Kidney (tissue), 14 donors: ENCODE measurements around the gene SLC36A1. TPM values are rescaled to one million over a fixed set of nuclear protein-coding genes. Genes with fewer than 3 reads are reported as not detected.

ENCODE experiments used
- DNase-seq, 5 donors: peaks; one replicate each; pipeline ENCODE4 v3.0.0-alpha.2; 2013 to 2020
- FAIRE-seq: peaks from 2 replicates; lab custom pipeline; 2012; peaks lifted over from hg19 to GRCh38; lab: Jason Lieb, UNC
- H3K27ac ChIP-seq, 2 donors: one replicate each; pipeline ENCODE4 v1.7.0; 2013; ENCODE audit warnings: low read depth in 2 of 2, low read length in 2 of 2, inconsistent platforms in 1 of 2
- H3K27me3 ChIP-seq: one replicate; pipeline ENCODE4 v1.7.1; 2013; ENCODE audit warnings: low read length, inconsistent platforms; ENCODE audit not compliant: control insufficient read depth, insufficient read depth
- H3K36me3 ChIP-seq, 3 donors: one replicate each; pipeline versions ENCODE4 v1.7.0 to v1.7.1; 2013; ENCODE audit warnings: low read length in 3 of 3, control low read depth in 1 of 3, inconsistent platforms in 1 of 3; ENCODE audit not compliant: insufficient read depth in 3 of 3, control insufficient read depth in 2 of 3
- H3K4me1 ChIP-seq, 3 donors: one replicate each; pipeline versions ENCODE4 v1.7.0 to v1.7.1; 2013; ENCODE audit warnings: low read length in 3 of 3, inconsistent platforms in 1 of 3, low read depth in 1 of 3; ENCODE audit not compliant: control insufficient read depth in 2 of 3, insufficient read depth in 2 of 3
- H3K4me3 ChIP-seq, 3 donors: one replicate each; pipeline versions ENCODE4 v1.7.0 to v1.8.1; 2013; ENCODE audit warnings: low read length in 3 of 3, control low read depth in 1 of 3, inconsistent platforms in 1 of 3
- H3K9ac ChIP-seq, 3 donors: one replicate each; pipeline versions ENCODE4 v1.7.0 to v1.7.1; 2013; ENCODE audit warnings: low read length in 3 of 3, control low read depth in 1 of 3, inconsistent platforms in 1 of 3
- H3K9me3 ChIP-seq, 3 donors: one replicate each; pipeline versions ENCODE4 v1.7.0 to v1.7.1; 2013; ENCODE audit warnings: low read length in 3 of 3, control low read depth in 1 of 3, inconsistent platforms in 1 of 3; ENCODE audit not compliant: control insufficient read depth in 2 of 3, insufficient read depth in 1 of 3
- intact Hi-C: fragments of 100-400 bp; cut with DNase I; formaldehyde crosslinking; loops from one replicate; pipeline ENCODE4 v1.11.1; 2022
- polyA plus RNA-seq: library from polyadenylated mRNA; stranded (reverse); fragments of 350-450 nt; fragmentation: Illumina TruSeq; extraction: RNeasy Lipid Tissue Mini Kit (QIAGEN cat#74804); gene quantifications from one replicate; pipeline ENCODE4 v1.2.3, GENCODE V29; 2014; ENCODE audit warnings: low read depth, low replicate concordance; ENCODE audit not compliant: insufficient read depth
- total RNA-seq: library from RNA; stranded (reverse); fragmentation: NEBNext Ultra II Directional; extraction: Animal tissue kit (Norgen Biotek cat#: 25700); gene quantifications from one replicate; pipeline ENCODE4 v1.2.1, GENCODE V29; 2021
- TF ChIP-seq, protein P1 (sequence below): IDR thresholded peaks from 3 replicates; pipeline ENCODE4 v1.5.1; 2012; ENCODE audit warnings: mild to moderate bottlenecking, moderate library complexity, borderline replicate concordance; ENCODE audit not compliant: insufficient read depth; ENCODE audit errors: extremely low read depth
- donor health status: control.
- donor health status: control.
- donor health status: control.
- donor health status: control.
- donor health status: control.
- donor health status: DM: yes; HTN: yes; CAD: no.
- donor health status: Normal renal cell carcinoma (clear cell type).

SLC36A1 gene
- total and polyA plus RNA-seq, 2 donors from 2014 or later: 4.1 to 11.0 TPM

DNA sequence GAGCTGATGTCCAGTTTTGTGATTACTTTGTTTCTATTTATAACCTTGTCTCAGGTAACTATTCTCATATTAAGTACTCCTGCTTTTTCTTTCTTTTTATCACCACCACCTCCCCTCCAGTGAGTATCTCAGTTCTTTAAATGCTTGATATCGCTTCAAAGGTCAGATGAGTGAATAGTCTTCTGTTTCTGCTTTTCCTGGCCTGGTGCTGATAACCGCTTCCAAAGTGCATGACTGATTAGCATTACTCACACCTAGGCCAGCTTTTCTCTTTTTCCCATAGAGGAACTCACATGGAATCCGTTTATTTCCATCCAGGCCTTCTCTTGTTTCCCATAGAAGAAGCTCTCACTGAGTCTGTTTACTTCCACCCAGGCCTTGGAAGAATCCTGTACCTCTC is 3.2 kb downstream of the SLC36A1 start:
- no peak overlapping the region for H3K4me3 ChIP-seq
- no peaks in the 10 kb centered on the region for H3K9me3 ChIP-seq
- intact Hi-C loops: no loop called here
- H3K27me3 ChIP-seq: no peaks in the 10 kb centered on the region
- no peak overlapping the region for H3K9ac ChIP-seq
- no peaks in the 10 kb centered on the region for H3K36me3 ChIP-seq
- FAIRE-seq (no peak), DNase-seq (no peak)
- H3K27ac ChIP-seq: no peak overlapping the region
- TF ChIP-seq, protein P1, sequence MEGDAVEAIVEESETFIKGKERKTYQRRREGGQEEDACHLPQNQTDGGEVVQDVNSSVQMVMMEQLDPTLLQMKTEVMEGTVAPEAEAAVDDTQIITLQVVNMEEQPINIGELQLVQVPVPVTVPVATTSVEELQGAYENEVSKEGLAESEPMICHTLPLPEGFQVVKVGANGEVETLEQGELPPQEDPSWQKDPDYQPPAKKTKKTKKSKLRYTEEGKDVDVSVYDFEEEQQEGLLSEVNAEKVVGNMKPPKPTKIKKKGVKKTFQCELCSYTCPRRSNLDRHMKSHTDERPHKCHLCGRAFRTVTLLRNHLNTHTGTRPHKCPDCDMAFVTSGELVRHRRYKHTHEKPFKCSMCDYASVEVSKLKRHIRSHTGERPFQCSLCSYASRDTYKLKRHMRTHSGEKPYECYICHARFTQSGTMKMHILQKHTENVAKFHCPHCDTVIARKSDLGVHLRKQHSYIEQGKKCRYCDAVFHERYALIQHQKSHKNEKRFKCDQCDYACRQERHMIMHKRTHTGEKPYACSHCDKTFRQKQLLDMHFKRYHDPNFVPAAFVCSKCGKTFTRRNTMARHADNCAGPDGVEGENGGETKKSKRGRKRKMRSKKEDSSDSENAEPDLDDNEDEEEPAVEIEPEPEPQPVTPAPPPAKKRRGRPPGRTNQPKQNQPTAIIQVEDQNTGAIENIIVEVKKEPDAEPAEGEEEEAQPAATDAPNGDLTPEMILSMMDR: no peak
- peaks cover 0 to 2% (median 0%) of the 10 kb centered on the region in 3 donors for H3K4me1 ChIP-seq

DNA sequence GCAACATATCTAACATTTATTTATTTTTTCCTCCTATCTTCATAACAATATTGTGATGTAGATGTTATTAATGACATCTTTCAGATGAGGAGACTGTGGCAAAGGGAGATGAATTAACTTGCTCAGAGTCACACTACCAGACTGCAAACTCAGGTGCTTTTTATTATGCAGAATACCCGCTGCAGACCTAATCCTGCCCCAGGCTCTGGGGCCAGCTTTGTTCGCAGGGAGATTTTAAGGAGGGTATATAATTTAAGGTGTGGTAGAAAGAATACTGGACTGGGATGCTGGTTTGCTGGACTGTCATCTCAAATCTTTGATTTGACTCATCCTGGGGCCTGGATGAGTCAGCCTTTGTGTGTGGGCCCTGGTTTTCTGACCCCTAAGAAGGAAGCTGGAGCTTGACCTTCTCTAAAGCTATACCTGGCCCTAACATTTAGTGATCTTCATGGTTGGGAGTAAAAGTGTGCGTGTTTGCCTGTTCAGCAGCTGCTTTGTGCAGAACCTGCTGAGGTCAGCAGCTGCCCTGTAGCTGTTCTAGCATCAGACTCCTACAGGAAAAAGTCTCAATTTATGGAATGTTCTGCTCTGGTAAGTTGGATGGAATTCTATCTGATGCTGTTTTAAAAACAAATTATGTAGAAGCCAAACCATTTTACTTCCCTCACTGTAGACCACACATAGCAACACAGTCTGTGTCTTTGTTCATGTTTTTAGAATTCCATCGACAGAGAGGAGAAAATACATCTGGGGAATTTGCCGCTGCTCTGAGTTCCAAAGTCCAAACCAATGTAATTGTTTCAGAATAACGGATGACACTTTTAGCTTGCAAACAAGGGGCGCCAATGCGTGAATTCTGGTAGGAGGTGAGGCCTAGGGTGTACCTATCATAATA is 4.5 kb downstream of the SLC36A1 start:
- Histone ChIP-seq H3K27me3 (no peaks in the 10 kb centered on the region), H3K36me3 (no peaks in the 10 kb centered on the region), H3K4me3 (no peak overlapping the region), H3K9ac (no peak overlapping the region), H3K4me1 (peaks cover 0 to 2% (median 0%) of the 10 kb centered on the region in 3 donors), H3K27ac (no peak overlapping the region), H3K9me3 (no peaks in the 10 kb centered on the region)
- FAIRE-seq (no peak), DNase-seq (peak in 2 of 5 donors; percentile 32 to 33)
- intact Hi-C loops: no loop called here
- TF ChIP-seq, protein P1: no peak

GRCh38 chr5:151454166-151454565 is 6.8 kb downstream of the SLC36A1 start:
- H3K9me3 ChIP-seq: no peaks in the 10 kb centered on the region
- DNase-seq: peak in 3 of 5 donors; percentile 22 to 48 (median 34)
- TF ChIP-seq, protein P1: no peak
- no peak overlapping the region for H3K27ac ChIP-seq
- peaks cover 0 to 2% (median 0%) of the 10 kb centered on the region in 3 donors for H3K4me1 ChIP-seq
- intact Hi-C loops: no loop called here
- no peak for FAIRE-seq
- H3K9ac ChIP-seq: no peak overlapping the region
- H3K27me3 ChIP-seq: no peaks in the 10 kb centered on the region
- no peak overlapping the region for H3K4me3 ChIP-seq
- no peaks in the 10 kb centered on the region for H3K36me3 ChIP-seq
